Measurements from ENCODE around the gene MNT.

The MNT gene

DNA sequence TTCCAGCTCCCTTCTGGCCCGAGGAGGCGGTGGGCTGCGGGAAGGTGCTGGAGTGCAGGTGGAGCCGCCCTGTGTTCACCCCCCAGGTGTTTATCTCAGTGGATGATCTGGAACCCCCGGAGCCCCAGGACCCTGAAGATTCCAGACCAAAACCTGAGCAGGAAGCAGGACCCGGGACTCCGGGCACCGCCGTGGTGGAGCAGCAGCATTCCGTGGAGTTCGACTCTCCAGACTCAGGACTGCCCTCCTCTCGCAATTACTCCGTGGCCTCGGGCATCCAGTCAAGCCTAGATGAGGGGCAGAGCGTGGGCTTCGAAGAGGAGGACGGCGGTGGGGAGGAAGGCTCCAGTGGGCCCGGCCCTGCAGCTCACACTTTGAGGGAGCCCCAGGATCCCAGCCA is 25.5 kb downstream of the MNT start:
- no peak overlapping the region for H3K14ac ChIP-seq (ENCODE audit: low read length)
- H2AFZ ChIP-seq (ENCODE audit: low read length) = no peak overlapping the region
- H3K23ac ChIP-seq (ENCODE audit: low read depth, low read length, poor library complexity) = peak overlapping the region; percentile 34
- no peak overlapping the region for H2AK5ac ChIP-seq (ENCODE audit: low read depth, low read length)
- no peak for DNase-seq (ENCODE audit: low spot score)
- no peak overlapping the region for H2BK12ac ChIP-seq (ENCODE audit: low read length)
- peaks cover 0 to 1% of the 10 kb centered on the region in 2 donors for H3K9me3 ChIP-seq (replicated peaks in 1 of 2; ENCODE audit: control insufficient read depth in 2 of 2, insufficient read depth in 1 of 2, low read depth in 1 of 2, low read length in 2 of 2)
- H4K91ac ChIP-seq (ENCODE audit: low read depth, low read length, poor library complexity) = no peak overlapping the region
- H3K4ac ChIP-seq (ENCODE audit: low read length) = no peak overlapping the region
- H3K27me3 ChIP-seq (ENCODE audit: control insufficient read depth in 3 of 3, insufficient read depth in 3 of 3, low read depth in 1 of 3, low read length in 3 of 3) = no peaks in the 10 kb centered on the region
- peaks cover 47 to 84% of the 10 kb centered on the region in 2 donors for H3K36me3 ChIP-seq (replicated peaks in 1 of 2; ENCODE audit: control insufficient read depth in 2 of 2, insufficient read depth in 2 of 2, low read length in 2 of 2)
- no peak overlapping the region for H3K18ac ChIP-seq (ENCODE audit: low read length)
- no CpG with 5 or more reads among the region's 19 CpGs for WGBS, 2 donors (ENCODE audit: extremely low coverage in 2 of 2, insufficient read length in 2 of 2, insufficient replicate concordance in 1 of 2)
- no peaks in the 10 kb centered on the region for H3K4me1 ChIP-seq (ENCODE audit: control insufficient read depth in 2 of 2, insufficient read depth in 1 of 2, low read depth in 1 of 2, low read length in 2 of 2)
- no peak overlapping the region for H2BK5ac ChIP-seq (ENCODE audit: low read length)
- H3K27ac ChIP-seq (replicated peaks; ENCODE audit: low read length) = no peak overlapping the region
- H4K8ac ChIP-seq (ENCODE audit: low read depth, low read length) = no peak overlapping the region
- no peak overlapping the region for H3K4me2 ChIP-seq (ENCODE audit: insufficient read depth, low read length, poor library complexity, severe bottlenecking)
- no peak overlapping the region for H2BK120ac ChIP-seq (ENCODE audit: low read depth, low read length)
- H3K79me1 ChIP-seq (ENCODE audit: low read depth, low read length) = no peaks in the 10 kb centered on the region
- H3K9ac ChIP-seq (ENCODE audit: low read depth, low read length, poor library complexity) = no peak overlapping the region
- no peak overlapping the region for H3K4me3 ChIP-seq (ENCODE audit: low read length in 2 of 2)
- no peak overlapping the region for H2BK15ac ChIP-seq (ENCODE audit: low read length)

DNA sequence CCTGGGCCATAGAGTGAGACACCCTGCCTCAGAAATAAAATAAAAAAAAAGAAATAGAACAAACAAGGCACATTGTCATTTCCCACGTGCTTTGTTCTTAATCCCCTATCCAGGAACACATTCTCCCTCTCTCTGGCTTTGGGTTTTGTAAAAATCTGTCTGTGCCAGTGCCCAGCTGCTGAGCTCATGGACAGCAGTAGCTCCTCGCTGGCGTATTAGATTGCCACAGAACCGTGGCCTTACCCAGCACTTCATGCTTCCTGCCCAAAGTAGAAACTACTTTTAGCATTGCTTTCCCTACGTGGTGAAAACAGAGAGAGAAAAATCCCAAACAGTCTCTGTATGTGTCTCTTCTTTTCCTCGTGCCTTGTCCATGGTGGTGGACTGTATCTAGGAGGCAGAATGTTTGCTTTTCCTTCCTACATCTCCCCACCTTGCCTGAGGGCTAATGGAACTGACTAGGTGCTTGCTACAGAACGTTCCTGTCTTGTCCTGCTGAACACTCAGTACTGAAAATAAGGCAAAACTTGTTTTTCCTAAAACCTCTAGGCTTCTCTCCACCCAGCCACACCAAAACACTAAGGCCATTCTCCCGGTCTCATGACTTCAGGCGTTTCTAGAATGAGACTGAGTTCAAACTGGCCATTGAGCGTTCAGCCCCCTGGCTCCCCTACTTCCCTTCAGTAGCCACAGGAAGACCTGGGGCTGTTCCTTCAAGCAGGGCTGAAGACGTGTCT is 26.1 kb downstream of the MNT start:
- Histone ChIP-seq H3K18ac (ENCODE audit: low read length) (no peak overlapping the region), H2BK12ac (ENCODE audit: low read length) (no peak overlapping the region), H3K79me1 (ENCODE audit: low read depth, low read length) (no peaks in the 10 kb centered on the region), H2AK5ac (ENCODE audit: low read depth, low read length) (no peak overlapping the region), H4K8ac (ENCODE audit: low read depth, low read length) (no peak overlapping the region), H4K91ac (ENCODE audit: low read depth, low read length, poor library complexity) (no peak overlapping the region), H2BK5ac (ENCODE audit: low read length) (no peak overlapping the region), H3K9ac (ENCODE audit: low read depth, low read length, poor library complexity) (no peak overlapping the region), H3K27me3 (ENCODE audit: control insufficient read depth in 3 of 3, insufficient read depth in 3 of 3, low read depth in 1 of 3, low read length in 3 of 3) (no peaks in the 10 kb centered on the region), H2BK15ac (ENCODE audit: low read length) (no peak overlapping the region), H2AFZ (ENCODE audit: low read length) (no peak overlapping the region), H3K9me3 (replicated peaks in 1 of 2; ENCODE audit: control insufficient read depth in 2 of 2, insufficient read depth in 1 of 2, low read depth in 1 of 2, low read length in 2 of 2) (peaks cover 0 to 1% of the 10 kb centered on the region in 2 donors), H3K4me1 (ENCODE audit: control insufficient read depth in 2 of 2, insufficient read depth in 1 of 2, low read depth in 1 of 2, low read length in 2 of 2) (peaks cover under 1% of the 10 kb centered on the region in 2 donors), H3K4me3 (ENCODE audit: low read length in 2 of 2) (no peak overlapping the region), H3K23ac (ENCODE audit: low read depth, low read length, poor library complexity) (peak overlapping the region; percentile 34), H3K4ac (ENCODE audit: low read length) (no peak overlapping the region), H2BK120ac (ENCODE audit: low read depth, low read length) (no peak overlapping the region), H3K36me3 (replicated peaks in 1 of 2; ENCODE audit: control insufficient read depth in 2 of 2, insufficient read depth in 2 of 2, low read length in 2 of 2) (peaks cover 48 to 77% of the 10 kb centered on the region in 2 donors), H3K14ac (ENCODE audit: low read length) (no peak overlapping the region), H3K4me2 (ENCODE audit: insufficient read depth, low read length, poor library complexity, severe bottlenecking) (no peak overlapping the region), H3K27ac (replicated peaks; ENCODE audit: low read length) (no peak overlapping the region)
- DNase-seq (ENCODE audit: low spot score) = no peak
- no CpG with 5 or more reads among the region's 11 CpGs for WGBS, 2 donors (ENCODE audit: extremely low coverage in 2 of 2, insufficient read length in 2 of 2, insufficient replicate concordance in 1 of 2)

DNA sequence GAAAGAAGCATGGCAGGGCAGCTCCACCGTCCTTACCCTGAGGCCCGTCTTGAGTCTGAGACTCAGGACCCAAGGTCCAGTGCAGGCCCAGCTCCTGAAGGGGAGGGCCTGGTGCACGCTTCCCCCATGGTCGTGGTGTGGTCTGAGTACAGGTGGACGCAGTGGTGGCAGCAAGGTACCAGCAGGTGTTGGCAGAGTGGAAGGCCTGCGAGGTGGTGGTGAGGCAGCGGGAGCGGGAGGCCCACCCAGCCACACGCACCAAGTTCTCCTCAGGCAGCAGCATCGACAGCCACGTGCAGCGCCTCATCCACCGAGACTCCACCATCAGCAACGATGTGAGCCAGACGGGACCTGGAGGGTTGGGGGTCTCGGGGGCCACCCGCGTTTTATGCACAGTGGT is 27.7 kb downstream of the MNT start:
- no CpG with 5 or more reads among the region's 18 CpGs for WGBS, 2 donors (ENCODE audit: extremely low coverage in 2 of 2, insufficient read length in 2 of 2, insufficient replicate concordance in 1 of 2)
- Histone ChIP-seq H2BK15ac (ENCODE audit: low read length) (no peak overlapping the region), H3K27me3 (ENCODE audit: control insufficient read depth in 3 of 3, insufficient read depth in 3 of 3, low read depth in 1 of 3, low read length in 3 of 3) (no peaks in the 10 kb centered on the region), H3K79me1 (ENCODE audit: low read depth, low read length) (no peaks in the 10 kb centered on the region), H2AFZ (ENCODE audit: low read length) (no peak overlapping the region), H2BK5ac (ENCODE audit: low read length) (no peak overlapping the region), H3K4ac (ENCODE audit: low read length) (no peak overlapping the region), H3K14ac (ENCODE audit: low read length) (no peak overlapping the region), H3K23ac (ENCODE audit: low read depth, low read length, poor library complexity) (no peak overlapping the region), H3K18ac (ENCODE audit: low read length) (no peak overlapping the region), H3K9ac (ENCODE audit: low read depth, low read length, poor library complexity) (no peak overlapping the region), H4K8ac (ENCODE audit: low read depth, low read length) (no peak overlapping the region), H2BK12ac (ENCODE audit: low read length) (no peak overlapping the region), H2BK120ac (ENCODE audit: low read depth, low read length) (no peak overlapping the region), H3K27ac (replicated peaks; ENCODE audit: low read length) (no peak overlapping the region), H4K91ac (ENCODE audit: low read depth, low read length, poor library complexity) (no peak overlapping the region), H3K4me1 (ENCODE audit: control insufficient read depth in 2 of 2, insufficient read depth in 1 of 2, low read depth in 1 of 2, low read length in 2 of 2) (peaks cover 2 to 9% of the 10 kb centered on the region in 2 donors), H3K9me3 (replicated peaks in 1 of 2; ENCODE audit: control insufficient read depth in 2 of 2, insufficient read depth in 1 of 2, low read depth in 1 of 2, low read length in 2 of 2) (peaks cover 0 to 1% of the 10 kb centered on the region in 2 donors), H3K36me3 (replicated peaks in 1 of 2; ENCODE audit: control insufficient read depth in 2 of 2, insufficient read depth in 2 of 2, low read length in 2 of 2) (peaks cover 41 to 62% of the 10 kb centered on the region in 2 donors), H3K4me3 (ENCODE audit: low read length in 2 of 2) (no peak overlapping the region), H2AK5ac (ENCODE audit: low read depth, low read length) (no peak overlapping the region), H3K4me2 (ENCODE audit: insufficient read depth, low read length, poor library complexity, severe bottlenecking) (no peak overlapping the region)
- no peak for DNase-seq (ENCODE audit: low spot score)

DNA sequence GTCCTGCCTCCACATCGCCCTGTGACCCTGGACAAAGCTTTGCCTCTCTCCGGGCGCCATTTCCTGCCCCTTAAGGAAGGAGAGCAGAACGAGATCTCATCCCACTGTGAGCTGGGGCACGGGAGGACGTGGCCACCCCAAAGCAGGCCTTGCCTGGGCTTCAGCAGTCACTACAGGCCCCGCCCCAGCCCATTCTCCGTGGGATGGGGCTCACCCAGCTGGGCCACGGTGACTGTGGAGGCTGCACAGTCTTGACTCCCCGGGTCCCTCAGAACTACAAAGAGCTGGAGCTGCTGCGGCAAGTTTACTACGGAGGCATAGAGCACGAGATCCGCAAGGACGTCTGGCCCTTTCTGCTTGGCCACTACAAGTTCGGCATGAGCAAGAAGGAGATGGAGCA is 28.2 kb downstream of the MNT start:
- no peak overlapping the region for H2BK120ac ChIP-seq (ENCODE audit: low read depth, low read length)
- peaks cover 37 to 57% of the 10 kb centered on the region in 2 donors for H3K36me3 ChIP-seq (replicated peaks in 1 of 2; ENCODE audit: control insufficient read depth in 2 of 2, insufficient read depth in 2 of 2, low read length in 2 of 2)
- H2BK15ac ChIP-seq (ENCODE audit: low read length) = no peak overlapping the region
- no peak overlapping the region for H3K18ac ChIP-seq (ENCODE audit: low read length)
- peaks cover 2 to 9% of the 10 kb centered on the region in 2 donors for H3K4me1 ChIP-seq (ENCODE audit: control insufficient read depth in 2 of 2, insufficient read depth in 1 of 2, low read depth in 1 of 2, low read length in 2 of 2)
- no peaks in the 10 kb centered on the region for H3K27me3 ChIP-seq (ENCODE audit: control insufficient read depth in 3 of 3, insufficient read depth in 3 of 3, low read depth in 1 of 3, low read length in 3 of 3)
- no peak overlapping the region for H2AFZ ChIP-seq (ENCODE audit: low read length)
- WGBS, 2 donors (ENCODE audit: extremely low coverage in 2 of 2, insufficient read length in 2 of 2, insufficient replicate concordance in 1 of 2) = no CpG with 5 or more reads among the region's 16 CpGs
- H4K8ac ChIP-seq (ENCODE audit: low read depth, low read length) = no peak overlapping the region
- no peak overlapping the region for H3K27ac ChIP-seq (replicated peaks; ENCODE audit: low read length)
- H3K79me1 ChIP-seq (ENCODE audit: low read depth, low read length) = no peaks in the 10 kb centered on the region
- H3K14ac ChIP-seq (ENCODE audit: low read length) = no peak overlapping the region
- H3K4me3 ChIP-seq (ENCODE audit: low read length in 2 of 2) = no peak overlapping the region
- H3K23ac ChIP-seq (ENCODE audit: low read depth, low read length, poor library complexity) = no peak overlapping the region
- no peak overlapping the region for H2AK5ac ChIP-seq (ENCODE audit: low read depth, low read length)
- no peak overlapping the region for H3K4ac ChIP-seq (ENCODE audit: low read length)
- no peak overlapping the region for H3K9ac ChIP-seq (ENCODE audit: low read depth, low read length, poor library complexity)
- H3K4me2 ChIP-seq (ENCODE audit: insufficient read depth, low read length, poor library complexity, severe bottlenecking) = no peak overlapping the region
- H2BK5ac ChIP-seq (ENCODE audit: low read length) = no peak overlapping the region
- no peak for DNase-seq (ENCODE audit: low spot score)
- no peak overlapping the region for H4K91ac ChIP-seq (ENCODE audit: low read depth, low read length, poor library complexity)
- no peak overlapping the region for H2BK12ac ChIP-seq (ENCODE audit: low read length)
- peaks cover 0 to 1% of the 10 kb centered on the region in 2 donors for H3K9me3 ChIP-seq (replicated peaks in 1 of 2; ENCODE audit: control insufficient read depth in 2 of 2, insufficient read depth in 1 of 2, low read depth in 1 of 2, low read length in 2 of 2)

All from neuronal stem cell (in vitro differentiated cells).